GM12878 (cell line): ENCODE data around the gene KDM1B. TPM values are rescaled to one million over a fixed set of nuclear protein-coding genes. Genes with fewer than 3 reads are reported as not detected.
A peak's percentile ranks its signal among the peaks of the same experiment; 100 is the strongest.

Experiments
- ATAC-seq: fragments of 200-7000 bp; cut with Tn5 transposase; 3 replicates; pipeline ENCODE4 v1.9.1; 2020; ENCODE audit warnings: mild to moderate bottlenecking, moderate library complexity
- BruUV-seq: library from RNA; stranded (reverse); fragments of 400-500 nt; replicated peaks from 2 replicates; lab custom pipeline; 2021; lab: Mats Ljungman, UMichigan
- CTCF ChIA-PET: fragments of 300-600 bp; sonication (Branson Sonifier 250); formaldehyde crosslinking; extraction: SDS; loops from one replicate; lab custom pipeline; 2021; ENCODE audit warnings: inconsistent platforms; lab: Yijun Ruan, JAX
- POLR2A ChIA-PET: fragments of 350-600 bp; formaldehyde crosslinking; extraction: SDS; loops from one replicate; lab custom pipeline; 2021; ENCODE audit warnings: inconsistent platforms; lab: Charles Lee
- RAD21 ChIA-PET: fragments of 300-600 bp; sonication (Branson Sonifier 250); formaldehyde crosslinking; loops from one replicate; lab custom pipeline; 2023; ENCODE audit warnings: antibody characterized with exemption; ENCODE audit not compliant: unreplicated experiment; lab: Charles Lee
- SMC1A ChIA-PET: fragments of 300-600 bp; sonication (Branson Sonifier 250); formaldehyde crosslinking; loops from one replicate; lab custom pipeline; 2023; ENCODE audit not compliant: unreplicated experiment, uncharacterized antibody; lab: Charles Lee
- DNase-seq: peaks from one replicate; pipeline ENCODE4 v3.0.0-alpha.2; 2011; ENCODE audit warnings: low read depth, low spot score
- FAIRE-seq: peaks from 3 replicates; lab custom pipeline; 2011; peaks lifted over from hg19 to GRCh38; lab: Jason Lieb, UNC
- H2AFZ ChIP-seq: 2 replicates; pipeline ENCODE4 v1.6.0; 2011; ENCODE audit warnings: low read depth, low read length, control low read depth; ENCODE audit not compliant: control insufficient read depth
- H3K27ac ChIP-seq: 2 replicates; pipeline ENCODE4 v1.5.1; 2011; ENCODE audit warnings: control low read depth; ENCODE audit not compliant: control insufficient read depth, insufficient read depth
- H3K27me3 ChIP-seq, 2 experiments: replicated peaks in 1 of 2; 2 replicates each; pipeline versions ENCODE4 v1.6.0 to v1.6.1; 2011; ENCODE audit warnings: low read length in 1 of 2; ENCODE audit not compliant: control insufficient read depth in 2 of 2, insufficient read depth in 2 of 2
- H3K36me3 ChIP-seq, 2 experiments: 2 replicates each; pipeline ENCODE4 v1.5.1; 2011; ENCODE audit warnings: low read length in 1 of 2; ENCODE audit not compliant: control insufficient read depth in 2 of 2, insufficient read depth in 2 of 2
- H3K4me1 ChIP-seq: 2 replicates; pipeline ENCODE4 v1.6.1; 2011; ENCODE audit warnings: mild to moderate bottlenecking, low read length, moderate library complexity, mixed read lengths; ENCODE audit not compliant: control insufficient read depth, insufficient read depth
- H3K4me2 ChIP-seq: 2 replicates; pipeline ENCODE4 v1.6.0; 2011; ENCODE audit warnings: control low read depth; ENCODE audit not compliant: control insufficient read depth, insufficient read depth
- H3K4me3 ChIP-seq: fragments of 200-600 bp; sonication (generic); 2 replicates; pipeline ENCODE4 v1.5.1; 2016
- H3K79me2 ChIP-seq: 2 replicates; pipeline ENCODE4 v1.6.0; 2011; ENCODE audit warnings: low read length; ENCODE audit not compliant: control insufficient read depth, insufficient read depth
- H3K9ac ChIP-seq: 2 replicates; pipeline ENCODE4 v1.8.0; 2011; ENCODE audit warnings: low read length, control low read depth, mixed read lengths; ENCODE audit not compliant: control insufficient read depth, insufficient read depth
- H3K9me3 ChIP-seq: replicated peaks from 3 replicates; pipeline ENCODE4 v1.5.1; 2011; ENCODE audit warnings: mild to moderate bottlenecking, low read length; ENCODE audit not compliant: control insufficient read depth, insufficient read depth
- H4K20me1 ChIP-seq: 2 replicates; pipeline ENCODE4 v1.6.0; 2011; ENCODE audit not compliant: control insufficient read depth, insufficient read depth
- ATF7 ChIP-seq: fragments of 450-650 bp; IDR thresholded peaks from 2 replicates; pipeline ENCODE4 v1.6.1; 2016; ENCODE audit warnings: low read depth, mild to moderate bottlenecking
- CREB1 ChIP-seq: IDR thresholded peaks from 2 replicates; pipeline ENCODE4 v1.6.1; 2012; ENCODE audit warnings: low read depth, mild to moderate bottlenecking, inconsistent platforms
- CTCF ChIP-seq, 3 experiments: IDR thresholded peaks in 2 of 3; conservative IDR thresholded peaks in 1 of 3; 2 replicates each; pipeline ENCODE4 v1.5.1; 2011; ENCODE audit warnings: low read depth in 3 of 3, low read length in 3 of 3, mild to moderate bottlenecking in 3 of 3, control low read depth in 2 of 3, moderate library complexity in 2 of 3, inconsistent platforms in 1 of 3, mixed read lengths in 1 of 3; ENCODE audit not compliant: control insufficient read depth in 2 of 3, insufficient read depth in 1 of 3; ENCODE audit errors: extremely low read depth in 1 of 3
- FOS ChIP-seq: IDR thresholded peaks from 3 replicates; pipeline ENCODE4 v1.6.1; 2011; ENCODE audit warnings: borderline replicate concordance; ENCODE audit not compliant: insufficient read length; ENCODE audit errors: extremely low read depth
- FOXK2 ChIP-seq: fragments of 450-650 bp; IDR thresholded peaks from 2 replicates; pipeline ENCODE4 v1.6.1; 2017; ENCODE audit warnings: mild to moderate bottlenecking, moderate library complexity
- IKZF1 ChIP-seq: fragments of 450-650 bp; conservative IDR thresholded peaks from 2 replicates; pipeline ENCODE4 v1.6.1; 2017; ENCODE audit warnings: antibody characterized with exemption, mild to moderate bottlenecking
- IKZF2 ChIP-seq, 2 experiments: fragments of 450-650 bp; IDR thresholded peaks; 2 replicates each; pipeline ENCODE4 v1.6.1; 2017; ENCODE audit warnings: mild to moderate bottlenecking in 2 of 2, moderate library complexity in 2 of 2
- MEF2A ChIP-seq: IDR thresholded peaks from 2 replicates; pipeline ENCODE4 v1.6.1; 2011; ENCODE audit warnings: low read depth, mild to moderate bottlenecking, low read length, moderate library complexity; ENCODE audit not compliant: insufficient read depth
- MYC ChIP-seq: IDR thresholded peaks from 2 replicates; pipeline ENCODE4 v1.6.1; 2011; ENCODE audit warnings: mild to moderate bottlenecking, low read length, moderate library complexity, inconsistent platforms; ENCODE audit not compliant: insufficient read depth, insufficient replicate concordance, insufficient read length, severe bottlenecking
- PML ChIP-seq: IDR thresholded peaks from 2 replicates; pipeline ENCODE4 v1.6.1; 2012; ENCODE audit warnings: low read length, inconsistent platforms
- POU2F2 ChIP-seq: IDR thresholded peaks from 3 replicates; pipeline ENCODE4 v1.6.1; 2011; ENCODE audit warnings: low read depth, mild to moderate bottlenecking, low read length, borderline replicate concordance
- SMC3 ChIP-seq: IDR thresholded peaks from 2 replicates; pipeline ENCODE4 v1.6.1; 2011; ENCODE audit warnings: low read length, improper control_type of control experiment, borderline replicate concordance
- SP1 ChIP-seq: IDR thresholded peaks from one replicate; pipeline ENCODE4 v1.6.1; 2011; ENCODE audit warnings: low read depth, low read length
- WGBS: methylation state at CpG from one replicate; pipeline ENCODE4 v1.1.6; 2016; ENCODE audit warnings: low lambda C conversion rate; ENCODE audit not compliant: insufficient replicate concordance, insufficient coverage; ENCODE audit errors: missing lambda C conversion rate; 5-methylcytosine and 5-hydroxymethylcytosine counted together
- in situ Hi-C: fragments of 300-500 bp; cut with MboI; formaldehyde crosslinking; loops from 9 replicates; pipeline ENCODE4 v1.14.3; 2018; ENCODE audit warnings: mixed read lengths
- intact Hi-C: fragments of 100-400 bp; cut with micrococcal nuclease; formaldehyde crosslinking; loops from one replicate; pipeline ENCODE4 v1.14.2; 2022; ENCODE audit not compliant: unreplicated experiment
- polyA plus RNA-seq, 11 experiments: library from polyadenylated mRNA; depleted of rRNA in 4 of 11; unstranded in 6 of 11; stranded (reverse) in 5 of 11; fragments of >200 nt; fragmentation: Nextera tagmentation in 4 of 11; fragmentation: Illumina TruSeq in 1 of 11; extraction: Ambion mirVana in 4 of 11; extraction: Trizol in 1 of 11; gene quantifications; 1 replicate in 1 of 11; 2 replicates in 10 of 11; pipeline versions ENCODE4 v1.2.1 to v1.2.3, GENCODE V29; 2011 to 2016; ENCODE audit warnings: inconsistent platforms in 2 of 11, missing spikeins in 2 of 11, low read depth in 1 of 11
- total RNA-seq, 4 experiments: library from RNA; depleted of rRNA in 3 of 4; stranded (reverse); fragments of >200 nt in 3 of 4; fragmentation: Illumina TruSeq in 1 of 4; extraction: Trizol in 1 of 4; gene quantifications; 2 replicates each; pipeline versions ENCODE4 v1.2.1 to v1.2.3, GENCODE V29; 2013 to 2021

KDM1B gene
- total and polyA plus RNA-seq, 10 of the 15 experiments (the other 5 are each of a cell fraction or from before 2014, with no cell fraction given), result 1.7 to 22.5 (median 13.9) TPM

GRCh38 chr6:18211338-18211737, 56.1 kb downstream of the KDM1B start (continued):
- TF ChIP-seq CTCF (IDR thresholded peaks at IDR 0.05 in 2 of 3, conservative IDR thresholded peaks at IDR 0.05 in 1 of 3; ENCODE audit: control insufficient read depth in 2 of 3, extremely low read depth in 1 of 3, insufficient read depth in 1 of 3, low read depth in 3 of 3, low read length in 3 of 3), result no peak
- peak; percentile 91; the same call in 2 of the 3 replicates for TF ChIP-seq POU2F2
- peak; percentile 42; the same call in 1 of the 2 replicates for TF ChIP-seq MEF2A

DNA sequence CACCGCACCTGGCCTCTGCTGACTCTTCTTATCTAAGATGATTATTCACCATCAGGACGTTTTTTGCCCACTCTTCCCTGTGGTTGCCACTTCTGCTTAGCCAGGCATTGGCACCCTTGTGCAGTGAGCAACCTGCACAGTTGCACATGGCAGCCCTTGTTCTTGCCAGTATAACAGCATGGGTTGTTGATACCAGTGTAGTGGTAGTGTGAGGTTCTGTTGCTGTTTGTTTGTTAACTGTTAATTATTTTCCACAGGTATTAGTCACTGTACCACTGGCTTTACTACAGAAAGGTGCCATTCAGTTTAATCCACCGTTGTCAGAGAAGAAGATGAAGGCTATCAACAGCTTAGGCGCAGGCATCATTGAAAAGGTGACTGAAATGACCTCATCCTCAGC, 57.0 kb downstream of the KDM1B start:
- DNase-seq (no peak), ATAC-seq (no peak), FAIRE-seq (no peak)
- no peak overlapping the region for H3K9ac ChIP-seq
- TF ChIP-seq MYC (no peak), IKZF2 (IDR thresholded peaks at IDR 0.05) (no peak), SP1 (no peak), CREB1 (no peak), PML (no peak), ATF7 (no peak), SMC3 (no peak), FOS (no peak), IKZF1 (no peak), FOXK2 (no peak)
- no peaks in the 10 kb centered on the region; the same call in 1 of the 2 replicates for H4K20me1 ChIP-seq
- CTCF ChIA-PET, result interaction anchor here (0.8 kb wide), 1 partner anchor 53 kb away, joined by 4 read pairs; no protein-coding TSS in a partner anchor
- H3K4me3 ChIP-seq, result no peak overlapping the region
- peaks cover 0 to 6% of the 10 kb centered on the region in 2 experiments; a peak in 2 of 4 replicates for H3K36me3 ChIP-seq
- SMC1A ChIA-PET, result interaction anchor here (1.1 to 2.2 kb wide), 3 partner anchors 29 to 56 kb away, joined by 4 to 8 read pairs (median 7); no protein-coding TSS in a partner anchor
- WGBS, result 73% methylated on average over 4 of the region's 4 CpGs
- intact Hi-C loops (no loop called here), in situ Hi-C loops (no loop called here)
- BruUV-seq, result no TSS peak
- no peak overlapping the region for H3K4me2 ChIP-seq
- POLR2A ChIA-PET, result no interaction called here
- RAD21 ChIA-PET, result no interaction called here
- H3K4me1 ChIP-seq, result peaks cover 60% of the 10 kb centered on the region
- H3K79me2 ChIP-seq, result no peaks in the 10 kb centered on the region
- no peaks in the 10 kb centered on the region for H3K27me3 ChIP-seq
- H3K27ac ChIP-seq, result no peak overlapping the region
- H2AFZ ChIP-seq, result no peak overlapping the region
- H3K9me3 ChIP-seq, result no peaks in the 10 kb centered on the region; the same call in 2 of the 3 replicates
